Stimulated activated CD4-positive, alpha-beta T cell treated with anti-CD3 and anti-CD28 coated beads, Interleukin-4, amount 100 ng/mL, for 48 hours (primary cell): ENCODE measurements around the gene UBTD1.
A peak's percentile ranks its signal among the peaks of the same experiment; 100 is the strongest.
"Not testable (repeated sequence)": the region's sequence is repeated elsewhere in the genome, so short reads cannot be mapped to it uniquely, and the experiment has no call there.

ENCODE experiments used
- DNase-seq, 2 donors: peaks; one replicate each; pipeline ENCODE4 v3.0.0-alpha.2; 2020; ENCODE audit warnings: low read depth in 2 of 2

The UBTD1 gene

DNA sequence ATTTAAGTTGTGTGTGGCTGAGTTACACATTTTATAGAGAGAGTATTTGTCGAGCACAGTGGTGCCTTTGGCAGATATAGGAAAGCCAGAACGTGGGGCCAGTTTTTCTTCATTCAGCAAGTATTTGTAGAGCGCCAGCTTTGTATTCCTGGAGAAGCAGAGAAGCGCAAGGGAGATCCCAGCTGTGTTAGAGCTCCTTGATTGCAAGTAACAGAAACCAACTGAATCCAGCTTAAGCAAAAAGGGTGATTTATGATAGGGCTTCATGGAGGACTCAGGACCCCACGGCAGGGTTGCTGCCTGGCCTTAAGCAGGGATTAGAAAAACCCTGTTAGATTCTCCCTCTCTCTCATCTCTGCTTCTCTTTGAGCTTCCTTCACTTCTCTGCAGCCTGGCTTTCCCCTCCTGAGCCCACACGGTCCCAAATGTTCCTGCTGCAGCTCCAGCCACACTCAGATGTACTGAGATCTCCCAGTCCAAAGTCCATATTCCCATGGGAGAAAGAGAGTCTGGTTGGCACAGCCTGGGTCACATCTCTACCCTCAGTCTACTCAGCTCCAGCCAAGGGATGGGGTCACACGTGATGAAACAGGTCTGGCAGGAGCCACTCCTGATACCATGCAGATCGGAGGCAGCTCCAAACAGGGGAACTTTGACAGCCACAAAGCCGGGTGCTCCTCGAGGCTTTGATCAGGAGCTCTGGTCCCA is 16.7 kb downstream of the UBTD1 start:
- DNase-seq: no peak

GRCh38 chr10:97517096-97517750 is 18.5 kb downstream of the UBTD1 start:
- no peak for DNase-seq

- DNase-seq: no peak
Measured at GRCh38 chr10:97517778-97518300, 19.1 kb downstream of the UBTD1 start.

DNA sequence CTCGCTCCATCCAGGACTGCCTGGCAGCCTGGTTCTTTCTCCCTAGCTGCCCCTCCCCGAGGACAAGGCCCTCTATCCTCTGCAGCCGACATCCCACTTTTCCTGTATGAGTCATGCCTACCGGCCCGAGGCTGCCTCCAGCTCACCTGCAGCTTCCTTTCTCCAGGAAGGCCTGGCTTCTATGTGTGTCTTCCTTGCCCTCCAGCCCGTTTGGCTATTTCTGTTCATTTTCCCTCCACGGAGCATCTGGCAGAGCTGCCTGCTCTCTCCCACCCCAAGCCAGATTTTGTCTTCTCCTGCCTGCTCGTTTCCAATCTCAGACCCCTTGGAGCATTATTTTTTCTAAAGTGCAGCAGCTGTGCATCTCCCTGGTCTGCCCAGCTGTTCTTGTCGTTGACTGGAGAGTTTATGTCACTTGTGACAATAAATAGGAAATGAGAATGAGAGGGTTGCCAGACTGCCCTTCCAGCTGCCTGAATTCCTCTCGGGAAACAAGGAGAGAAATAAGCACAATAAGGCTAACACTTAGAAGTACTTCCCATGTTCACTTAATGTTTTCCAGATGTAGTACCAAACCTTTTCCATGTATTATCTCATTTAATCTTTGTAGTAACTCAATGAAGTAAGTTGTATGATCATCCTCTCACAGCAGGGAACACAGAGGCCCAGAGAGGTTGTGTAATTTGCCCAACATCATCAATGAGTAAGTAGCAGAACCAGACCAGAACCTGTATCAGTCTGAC is 19.7 kb downstream of the UBTD1 start:
- no peak for DNase-seq

- no peak for DNase-seq
Measured at GRCh38 chr10:97519342-97519741, 20.6 kb downstream of the UBTD1 start.

DNA sequence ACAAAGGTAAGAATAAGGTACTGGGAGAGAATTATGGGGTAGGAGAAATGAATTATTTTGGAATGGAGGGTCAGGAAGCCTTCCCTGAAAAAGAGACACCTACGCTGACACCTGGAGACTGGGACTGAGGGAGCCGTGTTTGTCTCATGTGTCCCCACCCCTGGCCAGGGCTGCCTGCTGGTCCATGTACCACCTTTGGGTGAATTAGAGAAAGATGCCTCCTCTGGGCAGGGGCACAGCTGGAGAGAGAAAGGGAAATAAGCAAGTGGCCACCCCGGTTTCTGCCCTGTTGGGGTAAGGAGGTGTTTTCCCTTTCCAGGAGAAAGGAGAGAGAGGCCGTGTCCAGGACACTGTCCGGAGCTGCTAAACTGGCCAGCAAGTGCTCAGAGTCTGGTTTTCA is 21.8 kb downstream of the UBTD1 start:
- DNase-seq: no peak

DNA sequence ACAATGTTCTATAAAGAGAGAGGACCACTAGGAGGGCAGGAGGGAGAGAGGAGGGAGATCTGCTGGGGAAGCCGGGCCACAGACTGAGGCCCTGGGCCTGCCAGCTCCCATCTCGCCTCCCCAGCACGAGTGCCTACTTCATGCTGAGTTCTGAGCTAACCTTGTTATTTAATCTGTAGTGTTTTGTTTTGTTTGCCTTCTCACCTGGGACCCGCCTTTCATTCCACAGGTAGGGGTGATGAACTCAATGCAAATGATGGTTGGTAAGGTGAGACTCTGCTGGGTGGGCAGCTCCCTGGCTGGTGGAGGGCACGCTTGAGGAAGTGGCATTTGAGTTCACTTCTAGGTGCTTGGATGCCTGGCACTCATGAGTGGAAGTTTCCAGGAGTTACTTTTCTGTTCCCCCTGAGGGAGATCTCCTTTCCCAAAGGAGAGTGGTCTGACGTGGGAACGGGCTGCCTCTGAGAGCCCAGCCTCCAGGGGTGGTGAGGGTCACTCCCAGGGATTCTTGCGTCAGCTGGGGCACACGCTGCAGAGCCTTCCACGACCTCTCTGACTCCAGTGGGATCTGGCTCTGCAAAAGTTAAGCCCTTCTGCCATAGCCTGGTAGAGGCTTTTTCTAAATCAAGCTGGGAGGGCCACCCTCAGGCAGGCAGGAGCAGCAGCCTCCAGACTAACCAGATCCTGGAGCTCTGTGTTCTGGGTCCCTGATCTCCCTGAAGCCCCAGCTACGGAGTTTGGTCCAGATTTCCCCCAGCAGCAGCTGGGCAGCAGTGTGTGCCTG is 22.4 kb downstream of the UBTD1 start:
- no peak for DNase-seq

DNA sequence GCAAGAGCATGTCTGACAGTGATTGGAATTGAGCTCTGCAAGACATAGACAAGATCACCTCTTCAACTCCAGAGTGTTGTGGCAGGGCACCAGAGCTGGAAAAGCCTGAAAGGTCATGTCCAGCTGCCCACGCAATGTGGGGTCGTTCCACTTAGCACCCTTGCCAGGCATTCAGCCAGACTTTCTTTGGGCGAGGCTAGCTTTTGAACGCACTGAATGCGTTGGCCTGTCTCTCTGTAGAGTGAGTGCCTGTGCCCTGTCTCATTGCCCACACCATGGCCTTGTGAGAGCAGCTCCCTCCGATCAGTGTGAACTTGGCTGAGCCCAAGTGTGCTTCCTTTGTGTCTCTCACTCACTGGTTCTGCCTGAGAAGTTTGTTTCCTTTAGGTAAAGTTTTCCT is 23.3 kb downstream of the UBTD1 start:
- no peak for DNase-seq

- no peak for DNase-seq
Measured at GRCh38 chr10:97522937-97523336, 24.2 kb downstream of the UBTD1 start.

GRCh38 chr10:97525086-97525485 is 26.4 kb downstream of the UBTD1 start:
- no peak for DNase-seq

DNA sequence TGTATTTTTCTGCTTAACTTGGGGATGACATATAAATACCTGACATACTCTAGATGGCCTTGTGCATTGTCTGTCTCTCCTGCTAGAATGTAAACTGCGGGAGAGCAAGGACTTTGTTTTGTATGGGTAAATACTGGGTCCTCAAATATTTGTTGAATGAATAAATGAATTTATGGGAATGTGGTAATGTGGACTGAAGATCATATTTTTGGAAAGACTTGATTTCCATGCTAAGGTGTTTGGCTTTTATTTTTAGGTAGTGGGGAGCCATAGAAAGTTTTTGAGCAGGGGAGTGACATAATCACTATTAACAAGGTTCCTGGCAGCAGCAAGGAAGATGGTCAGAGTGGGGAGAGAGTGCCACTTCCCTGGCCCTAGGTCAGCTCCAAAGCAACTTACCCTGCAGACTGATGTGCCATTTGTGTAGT is 27.0 kb downstream of the UBTD1 start:
- DNase-seq: no peak

DNA sequence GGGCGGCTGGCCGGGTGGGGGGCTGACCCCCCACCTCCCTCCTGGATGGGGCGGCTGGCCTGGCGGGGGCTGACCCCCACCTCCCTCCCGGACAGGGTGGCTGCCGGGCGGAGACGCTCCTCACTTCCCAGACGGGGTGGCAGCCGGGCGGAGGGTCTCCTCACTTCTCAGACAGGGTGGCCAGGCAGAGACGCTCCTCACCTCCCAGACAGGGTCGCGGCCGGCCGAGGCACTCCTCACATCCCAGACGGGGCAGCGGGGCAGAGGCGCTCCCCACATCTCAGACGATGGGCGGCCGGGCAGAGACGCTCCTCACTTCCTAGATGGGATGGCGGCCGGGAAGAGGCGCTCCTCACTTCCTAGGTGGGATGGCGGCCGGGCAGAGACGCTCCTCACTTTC is 30.2 kb downstream of the UBTD1 start:
- DNase-seq: not testable (repeated sequence)

GRCh38 chr10:97529685-97530465 is 31.2 kb downstream of the UBTD1 start:
- DNase-seq: no peak

- DNase-seq: no peak
Measured at GRCh38 chr10:97531401-97531986, 32.8 kb downstream of the UBTD1 start.

- no peak for DNase-seq
Measured at GRCh38 chr10:97532935-97533671, 34.4 kb downstream of the UBTD1 start.

GRCh38 chr10:97533888-97534287 is 35.2 kb downstream of the UBTD1 start:
- DNase-seq: no peak

DNA sequence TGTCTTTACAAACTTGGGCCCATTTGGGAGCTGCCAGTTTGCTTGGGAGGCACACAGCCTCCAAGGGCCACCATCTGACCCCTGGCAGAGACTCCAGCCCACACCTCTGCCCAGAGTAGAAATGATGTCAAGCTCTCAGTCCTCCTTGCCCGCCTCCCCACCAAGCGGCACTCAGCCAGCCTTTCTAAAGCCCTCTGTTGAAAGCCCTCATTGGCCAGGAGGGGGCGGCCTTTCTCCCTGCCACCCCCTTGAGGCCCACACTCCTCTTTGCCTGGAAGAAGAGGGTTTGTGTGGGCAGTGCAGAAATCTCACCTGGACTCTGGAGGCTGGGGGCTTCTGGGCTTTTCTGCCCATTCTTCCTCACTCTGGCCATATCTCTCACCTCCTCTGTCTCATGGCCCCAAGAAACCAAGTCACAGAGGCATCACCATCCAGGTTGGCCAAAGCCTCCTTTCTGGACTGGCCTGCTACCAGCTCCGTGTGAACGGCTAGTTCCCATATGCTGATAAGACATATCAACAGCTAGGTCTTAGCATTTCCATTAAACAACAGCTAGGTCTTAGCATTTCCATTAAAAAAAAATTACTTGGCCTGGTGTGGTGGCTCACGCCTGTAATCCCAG is 36.1 kb downstream of the UBTD1 start:
- peak; percentile 32 to 33 for DNase-seq

DNA sequence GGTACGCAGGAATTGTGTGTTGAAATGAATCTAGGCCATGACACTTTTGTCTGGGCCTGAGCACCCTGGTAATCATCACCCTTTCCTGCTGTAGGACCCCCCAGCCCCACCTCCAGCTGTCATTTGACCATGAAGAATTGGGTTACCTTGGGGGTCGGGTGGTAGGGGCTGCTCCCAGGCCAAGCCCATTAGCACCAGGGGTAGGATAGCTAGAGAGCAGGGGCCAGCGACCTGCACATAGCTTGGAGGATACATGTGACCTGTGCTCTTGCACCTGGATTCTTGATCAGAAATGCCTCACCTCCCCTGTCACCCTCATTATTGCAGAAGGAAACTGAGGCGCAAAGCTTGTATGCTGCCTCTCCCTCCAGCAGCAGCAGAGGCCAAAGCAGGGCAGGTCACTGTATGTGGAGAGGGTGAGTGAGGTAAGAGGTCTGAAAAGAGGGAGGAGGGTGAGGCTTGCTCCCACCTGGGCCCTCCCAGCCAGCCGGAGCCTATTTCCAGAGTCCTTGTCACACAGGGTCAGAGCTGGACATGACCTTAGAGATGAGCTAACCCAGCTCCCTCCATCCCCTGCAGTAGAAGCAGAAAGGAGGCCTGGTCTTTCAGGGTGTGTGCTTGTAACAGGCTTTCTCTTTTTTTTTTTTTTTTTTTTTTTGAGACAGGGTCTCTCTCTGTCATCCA is 38.6 kb downstream of the UBTD1 start:
- no peak for DNase-seq

GRCh38 chr10:97538411-97538810 is 39.7 kb downstream of the UBTD1 start:
- no peak for DNase-seq
